LNCAP (cell line): ENCODE measurements around the gene VCAM1.

Experiments used
- TF ChIP-seq, protein P1 (sequence below): fragments of 450-650 bp; IDR thresholded peaks from 2 replicates; pipeline ENCODE4 v1.5.1; 2017; ENCODE audit warnings: mild to moderate bottlenecking

Gene VCAM1

GRCh38 chr1:100747771-100748170 lies 28.2 kb downstream of the VCAM1 start:
- TF ChIP-seq, protein P1, sequence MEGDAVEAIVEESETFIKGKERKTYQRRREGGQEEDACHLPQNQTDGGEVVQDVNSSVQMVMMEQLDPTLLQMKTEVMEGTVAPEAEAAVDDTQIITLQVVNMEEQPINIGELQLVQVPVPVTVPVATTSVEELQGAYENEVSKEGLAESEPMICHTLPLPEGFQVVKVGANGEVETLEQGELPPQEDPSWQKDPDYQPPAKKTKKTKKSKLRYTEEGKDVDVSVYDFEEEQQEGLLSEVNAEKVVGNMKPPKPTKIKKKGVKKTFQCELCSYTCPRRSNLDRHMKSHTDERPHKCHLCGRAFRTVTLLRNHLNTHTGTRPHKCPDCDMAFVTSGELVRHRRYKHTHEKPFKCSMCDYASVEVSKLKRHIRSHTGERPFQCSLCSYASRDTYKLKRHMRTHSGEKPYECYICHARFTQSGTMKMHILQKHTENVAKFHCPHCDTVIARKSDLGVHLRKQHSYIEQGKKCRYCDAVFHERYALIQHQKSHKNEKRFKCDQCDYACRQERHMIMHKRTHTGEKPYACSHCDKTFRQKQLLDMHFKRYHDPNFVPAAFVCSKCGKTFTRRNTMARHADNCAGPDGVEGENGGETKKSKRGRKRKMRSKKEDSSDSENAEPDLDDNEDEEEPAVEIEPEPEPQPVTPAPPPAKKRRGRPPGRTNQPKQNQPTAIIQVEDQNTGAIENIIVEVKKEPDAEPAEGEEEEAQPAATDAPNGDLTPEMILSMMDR: no peak

DNA sequence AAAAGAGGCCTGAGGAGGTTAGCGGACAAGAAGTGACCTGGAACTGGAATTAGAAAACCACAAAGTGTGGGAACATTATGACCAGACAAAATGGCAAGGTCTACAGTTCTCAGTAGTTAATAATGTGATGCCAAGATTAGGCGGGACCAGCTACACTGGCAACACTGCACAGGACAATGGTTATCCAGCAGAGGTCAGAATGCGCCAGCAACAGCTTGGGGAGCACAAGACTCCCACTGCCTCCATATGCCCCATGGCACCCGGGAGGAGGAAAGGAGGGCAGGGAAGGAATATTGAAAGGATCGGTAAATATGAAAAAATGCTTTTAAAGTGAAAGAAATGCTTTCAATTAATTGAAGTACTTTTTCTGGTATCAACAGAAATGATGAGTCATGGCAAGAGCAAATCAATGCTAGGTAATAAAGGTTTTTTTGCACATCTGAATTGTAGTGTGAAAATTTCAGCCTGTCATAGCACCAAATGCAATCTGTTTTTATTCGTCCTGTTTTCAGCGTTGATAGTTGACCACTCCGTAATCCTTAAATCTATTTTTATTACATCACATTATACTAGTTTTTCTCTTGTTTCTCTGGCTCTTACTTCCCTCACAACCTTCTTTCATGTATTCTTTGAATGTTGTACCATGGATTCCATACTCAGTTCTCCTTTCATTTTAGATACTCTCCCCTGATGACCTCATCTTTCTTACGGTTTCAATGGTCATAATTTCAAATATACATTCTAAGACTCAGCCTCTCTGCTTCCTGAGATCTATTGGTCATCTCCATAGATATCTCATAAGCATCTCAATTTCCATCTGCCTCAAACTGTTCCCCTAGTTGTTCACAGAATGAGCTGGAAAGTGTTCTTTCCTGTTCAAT lies 30.7 kb downstream of the VCAM1 start:
- TF ChIP-seq, protein P1: no peak

DNA sequence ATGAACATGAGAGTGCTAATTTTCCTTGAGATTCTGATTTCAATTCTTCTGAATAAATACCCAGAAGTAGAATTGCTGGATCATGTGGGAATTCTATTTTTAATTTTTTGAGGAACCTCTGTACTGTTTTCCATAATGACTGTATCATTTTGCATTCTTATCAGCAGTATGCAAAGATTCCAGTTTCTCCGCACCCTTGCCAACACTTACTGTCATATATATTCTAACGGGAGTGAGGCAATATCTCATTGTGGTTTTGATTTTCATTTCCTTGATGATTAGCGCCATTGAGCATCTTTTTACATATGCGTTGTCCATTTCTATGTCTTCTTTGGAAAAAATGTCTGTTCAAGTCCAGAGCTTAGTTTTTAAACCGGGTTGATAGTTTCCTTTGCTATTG lies 33.2 kb downstream of the VCAM1 start:
- TF ChIP-seq, protein P1: no peak

DNA sequence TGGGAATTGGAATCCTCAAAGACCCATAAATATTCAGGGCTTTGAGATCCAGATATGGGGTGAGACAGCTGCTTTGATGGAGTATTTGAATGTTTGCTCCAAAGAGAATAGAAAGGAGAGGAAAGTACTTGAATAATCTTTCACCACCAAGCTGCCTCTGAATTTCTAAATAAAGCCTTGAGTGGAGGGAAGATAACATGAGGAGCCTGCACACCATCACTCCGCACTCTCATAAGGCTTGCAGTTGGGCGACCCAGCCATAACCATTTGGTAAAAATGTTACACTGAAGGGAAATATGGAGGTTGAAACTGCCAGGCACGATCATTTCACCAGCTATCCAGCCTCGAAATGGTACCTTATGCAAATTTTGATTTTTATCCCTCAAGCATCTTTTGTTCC lies 38.4 kb downstream of the VCAM1 start:
- TF ChIP-seq, protein P1: no peak

GRCh38 chr1:100759188-100759587 lies 39.6 kb downstream of the VCAM1 start:
- TF ChIP-seq, protein P1: no peak

GRCh38 chr1:100760511-100760910 lies 41.0 kb downstream of the VCAM1 start:
- TF ChIP-seq, protein P1: no peak

DNA sequence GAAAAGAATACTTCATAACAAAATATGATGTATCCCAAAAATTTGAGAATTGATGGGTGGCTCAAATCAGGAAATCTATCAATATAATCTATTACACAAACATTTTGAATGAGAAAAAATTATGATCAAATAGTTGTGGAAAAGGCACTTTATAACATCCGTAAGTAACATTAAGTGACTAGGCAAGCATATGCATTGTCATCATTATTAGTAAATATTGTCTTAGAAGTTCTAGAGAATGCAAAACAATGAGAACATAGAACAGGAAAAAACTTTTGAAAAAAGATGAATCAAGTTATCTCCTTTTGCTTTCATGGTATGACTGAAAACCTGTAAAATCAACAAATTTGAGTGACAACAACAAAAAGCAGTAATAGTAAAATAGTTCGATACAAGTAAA lies 42.9 kb downstream of the VCAM1 start:
- TF ChIP-seq, protein P1: no peak
